HG03045 (cell line): Measurements from ENCODE around the gene POP4.
"Not testable (repeated sequence)": the region's sequence is repeated elsewhere in the genome, so short reads cannot be mapped to it uniquely, and the experiment has no call there.

ENCODE experiments used
- ATAC-seq: cut with Tn5 transposase; IDR thresholded peaks from one replicate; pipeline ENCODE4 v1.9.1; 2021; ENCODE audit warnings: mild to moderate bottlenecking, moderate library complexity; ENCODE audit not compliant: unreplicated experiment

Gene POP4

DNA sequence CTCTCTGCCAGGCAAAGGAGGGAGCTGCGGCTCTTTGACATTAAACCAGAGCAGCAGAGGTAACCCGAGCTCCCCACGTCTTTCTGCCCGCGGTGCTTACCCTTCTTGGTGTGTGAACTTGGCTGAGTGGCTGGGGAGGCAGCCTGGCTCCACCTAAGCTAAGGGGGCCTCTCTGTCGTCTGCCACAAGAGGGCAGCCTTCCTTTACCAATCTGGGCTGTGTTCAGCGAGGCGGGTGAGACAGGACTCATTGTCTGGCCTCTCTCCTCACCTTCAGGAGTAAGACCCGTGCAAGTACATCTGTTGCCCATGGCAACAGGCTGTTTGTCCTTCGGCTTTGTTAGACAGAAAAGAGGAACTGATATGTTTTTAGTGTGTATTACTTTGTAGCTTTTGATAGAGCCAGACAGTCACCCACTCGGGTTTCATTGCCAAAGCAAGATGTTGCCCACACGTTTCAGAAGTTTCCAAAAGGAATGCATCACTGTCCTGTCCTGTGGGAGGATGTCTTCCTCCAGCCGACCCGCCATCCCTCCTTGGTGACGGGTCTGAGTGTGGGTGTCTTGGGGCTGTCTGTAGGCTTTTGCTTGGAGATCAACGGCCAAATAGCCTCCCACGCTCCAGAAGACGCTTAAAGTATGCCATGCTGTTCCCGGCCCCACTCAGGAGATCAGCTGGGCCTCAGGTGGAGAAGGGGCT is 4.6 kb downstream of the POP4 start:
- peak; percentile 53 for ATAC-seq

DNA sequence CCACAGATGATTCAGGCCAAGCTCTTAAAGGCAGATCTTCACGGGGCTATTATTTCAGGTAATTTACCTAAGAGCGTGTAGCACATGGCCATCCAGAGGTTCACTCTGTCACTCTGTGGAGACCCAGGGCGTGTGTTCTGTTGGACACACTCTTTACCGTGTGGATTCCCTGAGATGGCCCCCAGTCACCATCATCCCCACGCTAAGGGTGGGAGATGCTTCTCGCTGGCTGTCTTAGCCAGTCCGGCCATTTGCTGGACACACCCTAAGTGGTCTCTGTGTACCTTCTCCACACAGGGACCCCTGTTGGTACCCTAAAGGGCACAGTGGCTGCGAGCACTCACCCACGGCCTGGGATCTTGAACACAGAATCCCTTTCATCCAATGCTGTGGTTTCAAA is 6.0 kb downstream of the POP4 start:
- ATAC-seq = no peak

DNA sequence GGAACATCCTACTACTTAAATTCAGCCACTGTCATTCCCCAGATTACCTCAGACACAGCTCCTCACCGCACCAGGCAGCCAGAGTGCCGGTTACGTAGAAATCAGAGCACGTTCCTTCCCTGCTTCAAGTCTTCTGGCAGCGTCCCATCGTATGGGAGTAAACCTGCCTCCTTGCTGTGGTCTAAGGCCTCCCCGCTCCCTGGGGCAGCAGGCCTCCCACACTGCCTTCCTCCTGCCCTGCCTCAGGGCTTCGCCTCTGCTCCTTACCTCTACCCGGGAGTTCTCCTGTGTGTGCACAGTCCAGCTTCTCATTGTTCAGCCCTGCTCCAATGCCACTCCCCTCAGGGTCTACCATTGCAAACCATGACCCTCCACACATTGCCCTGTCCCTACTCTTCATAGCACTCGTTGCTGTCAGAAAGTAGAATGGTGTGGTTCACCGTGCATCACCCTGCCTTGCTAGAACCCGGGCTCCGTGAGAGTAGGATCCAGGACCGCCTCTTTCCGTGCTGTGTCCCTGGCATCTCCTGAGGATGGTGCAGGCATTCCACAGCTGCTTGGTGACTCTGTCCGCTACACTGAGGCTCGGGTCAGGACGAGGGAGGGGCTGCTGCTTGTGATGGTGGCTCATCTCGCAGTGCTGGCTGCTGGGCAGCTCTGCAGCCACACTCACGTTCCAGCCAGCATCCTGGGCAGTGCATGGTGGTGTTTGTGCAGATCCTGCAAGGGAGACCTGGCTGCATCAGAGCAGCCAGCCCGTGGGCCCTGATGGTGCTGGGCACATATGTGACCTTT is 6.9 kb downstream of the POP4 start:
- no peak for ATAC-seq

DNA sequence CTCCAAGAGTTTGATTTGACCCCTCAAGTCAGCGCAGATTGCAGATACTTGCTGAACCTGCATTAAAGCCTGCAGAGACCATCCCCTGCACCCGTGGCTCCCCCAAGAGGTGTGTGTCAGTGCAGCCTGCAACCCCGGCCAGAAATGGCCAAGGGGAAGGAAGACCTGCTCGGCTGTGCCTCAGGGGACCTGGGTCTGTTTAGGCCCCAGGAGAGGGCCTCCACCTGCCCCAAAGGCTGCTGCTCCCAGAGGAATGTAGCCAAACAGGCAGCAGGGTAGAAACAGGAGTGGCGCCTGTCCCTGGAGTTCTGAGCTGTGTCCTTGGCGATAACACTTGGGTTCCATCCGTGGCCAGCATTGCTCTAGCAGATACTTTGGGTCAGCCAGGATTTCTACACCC is 8.0 kb downstream of the POP4 start:
- no peak for ATAC-seq

DNA sequence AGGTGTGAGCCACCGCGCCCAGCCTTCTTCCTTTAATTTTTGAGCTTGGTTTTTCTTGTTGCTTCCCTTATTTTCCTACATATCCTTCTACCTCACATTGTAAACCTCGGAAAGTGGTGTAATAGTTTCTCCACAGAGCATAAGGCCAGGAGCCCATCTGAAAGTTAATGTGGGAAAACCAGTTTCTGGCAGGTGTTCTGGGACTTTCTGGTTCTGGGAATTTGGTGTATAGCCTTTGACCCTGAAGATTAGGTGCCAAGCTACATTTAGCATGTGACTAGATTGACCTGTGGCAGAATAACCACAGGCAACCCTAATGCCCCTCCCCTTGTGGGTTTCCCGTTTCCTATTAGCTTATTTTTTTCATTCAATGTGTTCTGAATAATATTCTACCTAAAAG is 8.7 kb downstream of the POP4 start:
- no peak for ATAC-seq

DNA sequence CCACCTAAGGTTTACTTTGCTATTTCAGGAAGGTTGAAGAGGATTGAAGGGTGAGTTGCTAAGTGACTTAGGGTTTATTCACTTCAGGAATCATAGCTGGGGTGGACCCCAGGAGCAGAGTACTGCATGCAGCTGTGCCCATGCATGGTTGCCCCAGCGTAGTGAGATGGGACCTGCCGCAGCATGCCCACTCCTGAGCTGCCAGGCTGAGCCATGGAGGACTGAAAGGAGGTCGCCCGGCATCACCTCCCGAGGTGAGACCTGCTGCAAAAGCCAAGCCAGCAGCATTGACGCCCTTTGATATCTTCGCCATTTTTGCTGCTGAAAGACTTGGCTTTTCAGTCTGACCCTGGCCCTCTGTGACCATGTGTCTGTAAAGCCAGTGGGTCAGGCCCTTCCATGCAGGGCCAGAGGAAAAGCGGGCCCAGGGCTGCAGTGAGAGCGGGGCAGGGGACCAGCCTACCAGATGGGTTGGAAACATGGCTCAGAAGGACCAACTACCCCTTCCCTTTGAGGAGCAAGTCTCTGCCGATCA is 9.9 kb downstream of the POP4 start:
- no peak for ATAC-seq

DNA sequence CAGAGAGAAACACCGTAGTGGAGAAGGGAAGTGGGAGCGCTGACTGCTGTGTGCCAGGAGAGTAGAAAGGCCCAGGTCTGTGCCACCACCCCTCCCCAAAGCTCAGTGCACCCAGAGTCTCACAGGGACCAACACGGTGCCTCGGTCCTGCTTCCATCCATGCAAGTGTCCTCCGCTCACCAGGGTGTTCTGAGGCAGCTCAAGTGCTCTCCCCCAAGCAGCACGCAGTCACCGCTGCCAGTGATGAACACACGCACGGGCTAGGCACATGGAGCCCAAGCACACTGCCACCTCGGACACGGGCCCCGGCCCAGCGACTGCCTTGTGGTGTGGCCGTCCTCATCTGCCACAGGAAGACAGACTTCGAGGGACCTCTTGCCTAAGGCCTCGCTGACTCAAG is 10.5 kb downstream of the POP4 start:
- no peak for ATAC-seq

DNA sequence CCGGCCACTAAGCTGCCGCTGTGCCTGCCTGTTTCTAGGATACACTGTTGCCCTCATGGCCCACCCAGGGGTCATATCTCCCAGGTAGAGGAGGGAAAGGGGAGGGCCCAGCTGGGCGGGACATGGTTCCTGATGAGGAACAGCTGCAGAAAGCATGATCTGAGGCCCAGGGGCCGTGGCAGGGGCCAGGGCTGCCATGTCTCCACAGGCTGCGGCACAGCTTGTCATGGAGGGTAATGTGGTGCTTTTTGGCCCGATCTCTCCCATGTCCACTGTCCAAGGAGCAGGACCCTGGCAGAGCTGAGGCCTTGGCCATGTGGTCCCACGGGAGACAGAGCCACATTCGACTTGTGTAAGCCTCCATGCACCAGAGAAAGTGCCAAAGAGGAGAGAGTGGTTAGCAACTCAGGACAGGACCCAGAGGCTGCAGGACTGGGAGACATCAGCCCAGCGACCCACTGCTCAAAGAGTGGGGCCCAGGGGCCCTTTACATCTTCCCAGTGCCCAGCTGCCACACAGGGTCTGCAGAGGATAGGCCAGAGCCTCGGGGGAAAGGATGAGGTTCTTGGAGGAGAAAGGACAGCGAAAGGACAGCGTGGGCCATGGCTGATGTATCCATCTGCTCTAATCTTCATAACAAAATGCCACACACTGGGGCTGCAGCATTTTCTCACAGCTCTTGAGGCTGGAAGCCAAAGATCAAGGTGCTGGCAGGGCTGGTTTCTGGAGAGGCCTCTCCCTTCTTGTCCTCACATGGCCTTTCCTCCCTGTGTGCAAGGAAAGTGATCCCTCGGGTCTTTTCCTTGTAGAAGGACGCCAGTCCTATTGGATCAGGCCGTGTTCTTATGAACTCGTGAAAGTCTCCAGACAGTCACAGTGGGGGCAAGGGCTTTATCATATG is 11.5 kb downstream of the POP4 start:
- ATAC-seq = no peak

DNA sequence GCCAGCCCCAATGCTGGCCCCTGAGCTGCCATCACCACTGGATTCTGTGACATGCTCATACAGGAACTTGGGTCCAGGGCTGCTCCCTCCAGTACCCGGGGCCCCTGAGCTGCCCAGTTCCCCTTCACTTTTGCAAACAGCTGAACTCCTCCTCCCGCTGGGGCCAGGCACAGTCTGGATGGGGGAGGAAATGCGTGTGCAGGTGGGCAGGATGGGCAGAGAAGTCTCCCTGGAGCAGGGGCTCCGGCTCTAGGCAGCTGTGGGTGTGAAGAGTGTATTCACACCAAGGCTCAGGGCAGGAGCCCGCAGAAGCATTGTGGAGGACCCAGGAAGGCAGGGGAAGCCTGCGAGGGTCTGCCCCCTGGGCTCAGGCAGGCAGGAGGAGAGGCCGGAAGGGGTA is 12.4 kb downstream of the POP4 start:
- no peak for ATAC-seq

DNA sequence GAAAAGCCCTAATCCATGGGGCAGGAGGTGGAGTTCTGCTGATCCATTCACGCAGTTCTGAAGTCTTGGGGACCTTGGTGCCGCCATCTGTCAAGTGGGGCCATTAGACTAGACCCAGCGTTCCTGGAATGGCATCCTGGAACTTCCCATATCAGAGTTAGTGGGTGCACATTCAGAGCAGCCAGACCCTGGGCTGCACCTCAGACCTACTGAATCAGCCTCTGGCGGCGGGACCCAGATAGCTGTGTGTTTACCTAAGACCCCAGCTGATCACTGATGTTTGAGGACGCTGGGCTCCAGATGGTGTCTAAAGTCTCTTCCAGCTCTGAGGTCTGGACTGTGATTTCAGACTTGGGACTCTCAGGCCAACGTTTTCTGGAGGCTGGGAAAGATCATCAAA is 12.8 kb downstream of the POP4 start:
- no peak for ATAC-seq

DNA sequence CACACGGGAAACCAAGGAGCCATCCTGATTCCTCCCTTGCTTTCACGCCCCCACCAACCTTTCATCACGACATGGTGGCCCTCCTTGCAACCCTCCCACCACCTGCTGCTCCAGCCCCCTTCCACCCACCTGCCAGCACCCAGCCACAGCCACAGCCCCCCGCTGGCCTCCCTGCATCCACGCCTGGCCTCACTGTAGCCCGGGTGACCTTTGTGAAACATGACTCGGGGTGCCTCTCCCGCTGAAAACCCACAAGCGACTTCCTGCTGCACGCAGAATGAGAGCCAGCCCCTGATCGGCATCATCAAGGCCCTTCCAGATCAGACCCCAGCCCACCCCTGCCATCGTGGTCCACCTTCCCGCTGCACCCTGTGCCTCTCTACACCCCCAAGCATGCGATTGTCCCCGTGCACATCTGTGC is 14.9 kb downstream of the POP4 start:
- no peak for ATAC-seq

DNA sequence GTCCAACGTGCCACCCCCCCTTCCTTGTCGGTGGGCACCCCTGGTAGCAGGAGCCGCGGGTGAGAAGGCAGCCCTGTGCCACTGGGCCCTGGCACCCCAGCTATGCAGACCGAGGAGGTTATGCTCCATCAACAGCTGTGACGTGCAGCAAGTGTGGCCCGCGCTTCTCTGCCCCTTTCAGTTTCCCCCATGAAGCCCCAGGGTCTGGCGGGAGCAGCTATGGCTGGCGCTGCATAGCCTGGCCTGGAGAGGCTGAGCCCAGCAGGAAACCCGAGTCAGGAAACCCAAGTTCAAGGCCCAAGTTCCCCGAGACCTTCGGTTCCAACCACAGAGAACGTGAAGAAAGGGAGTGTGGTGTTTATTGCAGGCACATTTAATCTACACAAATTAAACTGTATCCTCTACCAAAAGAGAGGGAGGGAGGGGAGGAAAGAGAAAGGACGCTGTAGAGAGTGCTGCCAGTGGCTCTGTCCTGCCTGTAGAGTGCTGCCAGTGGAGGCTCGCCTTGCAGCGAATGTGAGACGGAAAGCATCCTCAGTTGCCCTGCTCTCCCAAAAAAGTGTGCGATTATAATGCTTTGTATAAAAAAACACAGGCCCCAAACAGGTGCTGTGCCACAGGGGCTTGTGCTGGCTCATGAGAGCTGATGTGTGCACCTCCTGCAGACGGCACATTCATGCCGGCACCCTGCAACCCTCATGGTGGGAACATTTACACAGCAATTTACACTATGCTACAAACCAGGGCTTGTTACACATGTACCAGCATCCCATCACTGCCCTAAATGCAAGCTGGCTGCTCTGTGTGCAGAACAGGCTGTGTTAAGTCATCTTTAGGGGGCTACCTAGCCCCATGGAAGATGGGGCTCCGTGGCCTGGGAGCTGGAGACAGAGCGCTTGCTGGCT is 16.3 kb downstream of the POP4 start:
- ATAC-seq = no peak

DNA sequence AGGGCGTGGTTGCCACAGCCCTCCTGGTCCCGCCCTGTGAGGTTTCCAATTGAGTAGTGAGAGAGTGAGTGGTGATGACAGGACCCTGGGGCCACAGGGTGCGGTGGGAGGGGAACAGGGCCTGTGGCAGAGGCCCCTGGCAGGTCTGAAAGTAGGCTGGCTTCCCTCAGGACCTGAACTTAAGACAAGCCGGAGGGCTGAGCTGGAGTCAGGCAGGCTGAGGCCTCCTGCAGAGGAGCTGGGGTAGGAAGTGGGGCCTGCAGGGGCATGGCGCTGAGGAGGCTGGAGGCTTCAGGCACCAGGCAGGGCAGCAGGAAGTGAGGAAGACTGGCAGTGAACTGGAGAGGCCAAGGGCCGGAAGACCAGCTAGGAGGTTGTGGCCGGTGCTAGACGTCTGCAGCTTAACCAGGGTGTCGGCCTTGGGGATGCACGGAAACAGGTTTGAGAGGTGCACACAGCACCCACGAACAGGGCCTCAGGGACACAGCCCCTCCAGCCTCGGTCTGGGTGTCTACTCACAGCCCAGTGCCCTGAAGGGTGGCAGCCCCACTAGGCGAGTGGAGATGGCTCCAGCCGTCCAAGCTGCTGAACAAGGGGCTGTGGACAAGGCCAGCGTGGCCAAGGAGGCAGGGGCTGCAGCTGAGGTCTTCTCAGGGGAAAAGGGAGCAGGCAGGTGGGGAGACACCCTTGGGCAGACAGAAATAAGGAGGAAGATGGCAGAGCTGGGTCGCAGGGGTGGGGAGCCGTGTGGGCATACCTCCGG is 17.8 kb downstream of the POP4 start:
- no peak for ATAC-seq

DNA sequence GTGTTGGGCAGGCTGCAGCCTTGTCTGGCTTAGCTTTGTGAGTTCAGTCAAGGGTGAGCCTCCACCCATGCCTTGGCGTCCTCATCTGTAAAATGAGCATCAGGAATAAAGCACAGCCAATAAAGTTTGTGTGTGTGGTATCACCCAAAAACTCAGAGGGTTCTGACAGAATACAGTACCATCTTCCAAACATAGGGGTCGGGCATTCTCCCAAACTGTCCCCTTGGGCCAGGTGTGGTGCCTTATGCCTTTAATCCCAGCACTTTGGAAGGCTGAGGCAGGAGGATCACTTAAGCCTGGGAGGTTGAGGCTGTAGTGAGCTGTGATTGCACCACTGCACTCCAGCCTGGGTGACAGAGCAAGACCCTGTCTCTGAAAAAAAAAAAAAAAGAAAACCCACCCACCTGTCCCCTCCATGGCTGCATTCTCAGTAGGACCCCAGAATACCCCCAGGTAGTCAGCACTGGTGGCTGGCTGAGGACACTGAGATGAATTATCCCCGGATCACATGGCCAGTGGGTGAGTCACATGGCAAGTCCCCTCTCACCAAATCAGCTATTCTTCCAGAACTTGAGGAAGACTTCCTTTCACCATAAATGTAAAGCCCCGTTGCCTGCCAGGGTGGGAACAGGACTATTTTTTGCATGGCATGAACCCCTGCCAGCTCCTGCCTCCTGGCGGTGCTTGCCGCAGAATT is 18.6 kb downstream of the POP4 start:
- ATAC-seq = no peak

DNA sequence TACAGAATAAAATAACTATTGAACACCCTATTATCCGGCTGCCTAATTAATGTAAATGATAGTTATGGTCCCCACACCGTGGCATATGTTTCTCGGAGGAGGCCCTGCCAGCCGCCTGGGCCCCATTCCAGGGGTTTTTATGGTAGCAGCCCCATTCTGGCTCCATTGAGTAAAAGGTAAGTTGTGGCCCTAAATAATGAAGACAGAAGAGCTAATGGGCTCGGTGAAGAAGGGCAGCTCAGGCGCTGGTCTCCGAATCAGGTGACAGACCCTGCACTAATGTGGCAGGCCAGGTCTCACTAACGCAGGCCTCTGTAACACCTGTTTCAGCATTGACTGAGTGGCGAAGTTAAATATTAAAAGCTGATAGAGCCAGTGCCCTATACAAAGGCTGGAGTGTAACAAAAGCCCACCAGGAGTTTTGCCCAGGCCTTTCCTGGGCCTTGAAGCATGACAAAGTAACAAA is 19.1 kb downstream of the POP4 start:
- ATAC-seq = no peak

DNA sequence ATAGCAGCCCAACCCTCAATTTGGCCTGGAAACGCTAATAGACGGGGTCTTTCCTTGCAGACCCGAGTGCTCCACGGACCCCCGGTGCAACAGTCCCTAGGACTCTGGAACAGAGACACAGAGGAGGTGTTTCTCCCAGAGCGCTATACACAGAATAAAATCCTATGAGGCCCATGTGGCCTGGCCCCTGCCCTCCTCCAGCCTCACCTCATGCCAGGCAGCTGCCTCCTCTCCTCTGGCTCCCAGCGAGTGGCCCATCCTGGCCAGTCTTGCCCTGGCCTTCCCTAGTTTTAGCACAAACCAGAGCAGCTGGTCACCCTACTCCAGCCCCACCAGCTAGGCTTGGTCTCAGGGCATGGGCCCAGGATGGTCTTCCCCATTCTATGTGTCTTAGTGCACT is 20.3 kb downstream of the POP4 start:
- no peak for ATAC-seq

DNA sequence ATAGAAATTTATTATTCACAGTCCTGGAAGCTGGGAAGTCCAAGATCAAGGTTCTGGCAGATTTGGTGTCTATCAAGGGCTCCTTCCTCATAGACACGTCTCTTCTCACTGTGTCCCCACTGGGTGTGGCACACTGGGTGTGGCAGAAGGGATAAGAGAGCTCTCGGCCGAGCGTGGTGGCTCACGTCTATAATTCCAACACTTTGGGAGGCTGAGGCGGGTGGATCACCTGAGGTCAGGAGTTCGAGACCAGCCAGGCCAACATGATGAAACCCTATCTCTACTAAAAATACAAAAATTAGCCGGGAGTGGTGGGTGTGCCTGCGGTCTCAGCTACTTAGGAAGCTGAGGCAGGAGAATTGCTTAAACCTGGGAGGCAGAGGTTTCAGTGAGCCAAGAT is 20.7 kb downstream of the POP4 start:
- ATAC-seq = not testable (repeated sequence)

DNA sequence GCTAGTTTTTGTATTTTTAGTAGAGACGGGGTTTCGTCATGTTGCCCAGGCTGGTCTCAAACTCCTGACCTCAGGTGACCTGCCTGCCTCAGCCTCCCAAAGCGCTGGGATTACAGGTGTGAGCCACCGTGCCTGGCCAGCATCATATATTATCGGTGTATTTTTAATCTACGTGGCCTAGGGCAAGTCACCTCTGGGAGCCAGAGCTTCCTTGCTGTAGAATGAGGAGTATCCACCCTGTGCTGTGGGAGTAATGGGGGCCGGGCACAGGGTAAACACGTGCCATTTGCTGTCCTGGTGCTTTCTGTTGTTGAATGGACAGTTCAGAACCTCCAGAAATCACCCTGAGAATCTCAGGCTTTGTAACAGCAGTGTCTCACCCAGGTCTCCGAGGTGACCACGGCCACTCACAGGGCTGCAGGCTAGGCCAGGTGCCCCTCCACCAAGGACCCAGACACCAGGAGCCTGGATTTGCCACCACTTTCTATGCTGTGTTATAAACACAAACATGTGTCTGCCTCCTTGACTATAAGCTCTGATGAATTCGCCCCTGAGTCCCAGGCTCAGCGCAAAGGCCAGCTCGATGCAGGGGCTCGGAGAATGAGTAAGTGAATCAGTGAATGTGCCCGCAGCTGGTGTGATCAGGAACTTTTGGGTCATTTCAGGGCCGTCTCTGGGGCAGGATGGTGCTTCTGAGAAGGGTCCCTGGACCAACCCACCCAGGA is 22.7 kb downstream of the POP4 start:
- ATAC-seq = no peak
